HG03025 (cell line): ENCODE data around the gene CMC1.
A peak's percentile ranks its signal among the peaks of the same experiment; 100 is the strongest.

ENCODE experiments used
- ATAC-seq: cut with Tn5 transposase; IDR thresholded peaks from one replicate; pipeline ENCODE4 v1.9.1; 2021; ENCODE audit warnings: mild to moderate bottlenecking, moderate library complexity; ENCODE audit not compliant: unreplicated experiment, low FRiP score

The CMC1 gene

DNA sequence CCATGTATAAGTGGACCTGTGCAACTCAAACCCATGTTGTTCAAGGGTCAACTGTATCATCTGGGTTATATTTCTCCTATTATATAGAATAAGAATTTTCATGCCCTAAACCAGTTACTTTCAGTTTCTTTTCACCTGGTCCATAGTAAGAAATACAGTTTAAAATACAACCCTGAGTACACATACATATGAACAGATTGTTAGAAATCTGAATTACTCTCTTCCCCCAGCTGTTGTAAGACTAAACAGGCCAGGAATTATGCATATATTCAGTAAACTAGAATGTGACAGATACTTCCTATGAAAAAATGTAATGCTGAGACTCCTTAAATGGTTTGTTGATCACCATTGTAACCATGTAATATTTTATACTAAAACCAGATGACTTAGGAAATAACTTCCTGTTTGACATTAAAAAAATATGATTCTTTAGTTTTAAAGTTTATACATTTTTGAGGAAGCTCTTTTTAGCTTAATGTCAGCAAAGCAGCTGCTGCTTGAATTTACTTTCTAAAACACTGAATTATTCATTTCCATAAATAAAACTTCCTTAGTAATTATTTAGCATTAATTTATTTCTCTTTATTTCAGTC, 54.6 kb downstream of the CMC1 start:
- ATAC-seq, result no peak

DNA sequence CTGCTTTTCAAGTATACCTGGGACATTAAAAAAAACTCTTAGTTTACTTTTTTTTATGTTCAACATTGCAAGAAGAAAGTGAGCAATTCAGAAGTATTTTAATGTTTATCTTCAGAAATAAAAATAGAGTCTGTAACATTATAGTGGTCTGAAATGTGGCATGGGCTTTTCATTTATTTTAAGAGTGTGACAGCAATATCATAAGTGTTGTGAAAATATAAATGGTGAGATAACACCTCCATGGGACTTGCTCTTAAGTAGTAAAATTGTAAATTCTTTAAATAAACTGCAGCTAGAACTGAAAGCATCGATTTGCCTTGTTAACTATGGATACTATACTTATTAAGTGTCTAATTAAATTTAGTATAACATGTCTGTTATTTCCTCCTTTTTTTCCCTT, 58.3 kb downstream of the CMC1 start:
- ATAC-seq, result no peak

DNA sequence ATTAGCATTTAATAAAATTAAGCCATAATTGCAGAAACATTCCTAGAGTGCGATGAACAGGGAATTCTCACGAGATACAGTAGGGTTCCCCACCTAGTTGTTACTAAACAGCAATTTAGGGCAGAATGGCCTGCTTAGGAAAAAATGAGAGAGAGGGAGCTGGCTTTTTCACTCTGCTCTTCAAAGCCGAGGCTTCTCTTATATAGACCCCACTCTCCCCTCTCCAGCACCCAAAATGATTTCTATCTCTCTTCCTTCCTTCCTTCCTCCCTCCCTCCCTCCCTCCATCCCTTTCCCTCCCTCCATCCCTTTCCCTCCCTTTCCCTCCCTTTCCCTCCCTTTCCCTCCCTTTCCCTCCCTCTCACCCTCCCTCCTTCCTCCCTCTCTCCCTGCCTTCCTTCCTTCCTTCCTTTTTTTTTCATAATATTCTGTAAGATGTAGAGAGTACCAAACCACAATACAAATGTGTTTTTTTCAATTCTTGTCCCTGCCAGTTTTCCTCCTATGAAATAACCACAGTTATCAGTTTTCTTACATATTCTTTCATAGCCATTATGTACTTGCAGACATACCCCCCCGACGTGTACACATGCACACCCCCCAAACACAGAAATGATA, 59.0 kb downstream of the CMC1 start:
- no peak for ATAC-seq

DNA sequence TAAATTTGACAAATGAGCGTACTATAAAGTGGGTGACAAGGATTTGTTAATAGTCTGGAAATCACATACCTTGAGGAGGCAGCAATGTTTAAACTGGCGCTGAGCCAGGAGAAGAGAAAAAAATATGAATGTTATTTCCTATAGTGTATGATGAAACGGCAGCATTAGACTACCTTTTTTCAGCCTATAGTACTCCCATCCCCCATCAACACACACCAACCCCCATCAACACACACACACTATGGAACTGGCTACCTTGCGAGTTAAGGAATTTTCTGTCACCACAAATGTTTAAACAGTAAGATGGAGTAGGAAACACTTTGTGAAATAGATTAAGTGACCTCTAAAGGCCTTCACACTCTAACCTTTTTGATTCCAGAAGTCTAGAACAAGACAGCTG, 60.3 kb downstream of the CMC1 start:
- no peak for ATAC-seq

DNA sequence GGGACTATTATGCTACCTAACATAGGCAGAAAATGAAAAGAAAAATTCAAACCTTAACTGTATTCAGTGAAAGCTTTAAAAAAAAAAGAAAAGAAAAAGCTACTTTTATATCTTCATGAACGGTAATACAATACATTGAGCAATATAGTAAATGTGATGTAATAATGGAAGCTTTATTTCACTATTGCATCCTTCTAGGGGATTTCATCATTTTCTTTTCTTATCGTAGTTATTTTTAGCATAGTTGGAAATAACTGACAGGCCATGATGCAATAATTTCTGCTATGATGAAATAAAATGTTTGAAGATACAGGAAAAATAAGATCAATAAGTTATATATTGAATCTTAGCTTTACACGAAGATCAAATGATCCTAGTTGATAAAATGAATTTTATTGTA, 66.8 kb downstream of the CMC1 start:
- ATAC-seq, result no peak

DNA sequence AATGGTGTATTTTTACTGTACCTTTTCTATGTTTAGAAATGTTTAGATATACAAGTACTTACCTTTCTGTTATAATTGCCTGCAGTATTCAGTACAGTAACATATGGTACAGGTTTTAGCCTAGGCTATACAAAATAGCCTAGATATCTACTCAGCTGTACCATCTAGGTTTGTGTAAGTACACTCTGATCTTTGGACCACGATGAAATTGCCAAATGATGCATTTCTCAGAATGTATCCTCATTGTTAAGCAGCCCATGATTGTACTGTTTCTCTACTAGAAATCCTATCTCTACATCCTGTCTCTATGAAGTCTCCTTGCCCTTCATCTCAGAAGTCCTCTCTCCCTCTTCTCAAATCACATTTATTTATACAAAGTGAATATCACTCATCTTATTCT, 74.3 kb downstream of the CMC1 start:
- no peak for ATAC-seq

DNA sequence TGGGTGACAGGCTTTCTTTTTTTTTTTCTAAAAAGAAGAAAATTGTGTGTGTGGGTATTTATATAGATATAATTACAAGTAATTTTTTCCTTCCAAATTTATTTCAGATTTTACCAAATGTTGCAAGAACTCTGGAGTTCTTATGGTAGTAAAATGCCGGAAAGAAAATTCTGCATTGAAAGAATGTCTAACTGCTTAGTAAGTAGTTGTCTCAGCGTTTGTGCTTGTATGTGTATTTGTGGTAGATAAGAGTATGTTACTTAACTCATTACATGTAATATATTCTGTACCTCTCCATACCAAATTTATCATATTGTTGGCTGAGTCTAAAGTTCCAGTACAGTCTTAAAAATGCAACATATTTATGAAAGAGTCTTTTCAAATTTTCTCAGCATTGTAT, 74.8 kb downstream of the CMC1 start:
- ATAC-seq, result no peak

DNA sequence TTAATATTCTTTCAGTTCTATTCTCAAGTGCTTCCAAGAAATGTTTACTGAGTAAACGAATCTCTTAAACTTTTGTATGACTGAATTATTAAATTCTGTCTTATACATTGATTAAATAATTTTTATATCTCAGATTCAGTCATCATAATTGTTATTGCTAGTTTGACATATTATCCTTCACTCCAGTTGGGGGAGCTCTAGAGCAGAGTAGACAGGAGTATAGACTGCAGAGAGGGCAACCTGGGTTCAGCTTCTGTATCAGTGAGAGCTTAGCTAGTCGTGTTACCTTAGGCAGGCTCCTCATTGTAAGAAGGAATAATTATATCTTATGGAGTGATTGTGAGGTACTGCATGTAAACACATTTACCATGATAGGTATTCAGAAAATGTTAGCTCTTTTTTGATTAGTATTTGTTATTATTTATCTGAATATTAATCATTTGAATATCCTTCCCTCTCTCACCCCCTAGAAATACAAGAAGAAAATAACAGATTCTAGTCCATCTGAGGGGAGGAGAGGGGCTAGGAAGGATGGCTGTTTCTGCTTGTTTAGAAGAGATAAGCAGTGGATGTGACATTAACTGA, 76.1 kb downstream of the CMC1 start:
- ATAC-seq, result peak; percentile 90

DNA sequence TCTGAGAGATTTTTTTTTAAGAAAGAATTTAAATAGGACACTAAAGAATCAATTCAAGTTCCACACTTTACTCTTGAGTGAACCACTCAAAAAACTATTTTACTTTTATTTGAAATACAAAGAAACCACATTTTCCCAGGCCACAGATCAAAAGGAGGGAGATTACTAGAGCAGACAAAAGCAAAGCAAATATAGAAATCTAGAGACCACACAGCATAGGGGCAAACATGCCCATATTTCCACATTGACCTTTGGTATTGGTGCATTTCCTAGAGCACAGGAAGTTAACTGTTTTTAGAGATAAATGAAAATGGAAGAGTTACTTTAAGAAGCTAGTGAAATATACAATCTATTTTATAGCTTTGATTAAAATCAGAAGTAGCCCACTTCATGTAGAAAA, 79.6 kb downstream of the CMC1 start:
- ATAC-seq, result no peak

DNA sequence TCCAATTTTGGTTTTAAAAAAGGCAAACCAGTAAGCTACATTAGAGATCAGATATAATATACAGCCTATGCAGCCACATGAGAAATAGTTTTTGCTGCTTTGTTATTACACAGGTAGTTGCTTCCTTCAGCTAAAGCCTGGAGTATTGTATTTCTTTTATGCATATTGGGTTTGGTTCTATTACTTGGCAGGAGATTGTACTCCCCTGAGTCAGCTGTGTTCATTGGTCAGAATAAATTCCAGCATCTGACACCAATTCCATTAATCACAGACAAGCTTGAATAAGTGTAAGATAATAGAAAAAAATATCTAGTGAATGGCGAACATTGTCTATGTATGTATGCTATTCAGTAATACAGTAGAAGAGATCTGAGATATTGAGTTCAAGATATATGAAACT, 81.0 kb downstream of the CMC1 start:
- ATAC-seq, result no peak

DNA sequence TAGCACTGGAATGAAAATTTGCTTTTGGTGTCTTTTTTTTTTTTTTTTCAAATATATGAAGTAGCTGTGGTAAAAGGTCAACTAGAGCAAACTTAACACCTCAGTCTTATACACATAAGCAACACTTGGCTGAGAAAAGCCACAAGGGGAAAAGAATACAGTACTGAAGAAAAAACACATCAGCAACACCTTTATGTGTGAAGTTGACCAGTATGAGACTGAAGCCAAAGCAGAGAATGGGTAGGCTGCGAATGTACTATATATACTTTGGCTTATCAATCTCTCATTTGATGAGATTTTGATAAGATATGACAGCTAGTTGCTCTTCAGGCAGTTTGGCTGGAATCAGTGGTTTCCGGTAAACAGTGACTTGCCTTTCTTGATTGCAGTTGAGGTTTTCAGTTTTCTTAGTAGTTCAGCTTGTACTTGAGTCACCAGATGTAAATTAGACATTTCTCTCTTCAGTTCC, 85.1 kb downstream of the CMC1 start:
- ATAC-seq, result no peak

DNA sequence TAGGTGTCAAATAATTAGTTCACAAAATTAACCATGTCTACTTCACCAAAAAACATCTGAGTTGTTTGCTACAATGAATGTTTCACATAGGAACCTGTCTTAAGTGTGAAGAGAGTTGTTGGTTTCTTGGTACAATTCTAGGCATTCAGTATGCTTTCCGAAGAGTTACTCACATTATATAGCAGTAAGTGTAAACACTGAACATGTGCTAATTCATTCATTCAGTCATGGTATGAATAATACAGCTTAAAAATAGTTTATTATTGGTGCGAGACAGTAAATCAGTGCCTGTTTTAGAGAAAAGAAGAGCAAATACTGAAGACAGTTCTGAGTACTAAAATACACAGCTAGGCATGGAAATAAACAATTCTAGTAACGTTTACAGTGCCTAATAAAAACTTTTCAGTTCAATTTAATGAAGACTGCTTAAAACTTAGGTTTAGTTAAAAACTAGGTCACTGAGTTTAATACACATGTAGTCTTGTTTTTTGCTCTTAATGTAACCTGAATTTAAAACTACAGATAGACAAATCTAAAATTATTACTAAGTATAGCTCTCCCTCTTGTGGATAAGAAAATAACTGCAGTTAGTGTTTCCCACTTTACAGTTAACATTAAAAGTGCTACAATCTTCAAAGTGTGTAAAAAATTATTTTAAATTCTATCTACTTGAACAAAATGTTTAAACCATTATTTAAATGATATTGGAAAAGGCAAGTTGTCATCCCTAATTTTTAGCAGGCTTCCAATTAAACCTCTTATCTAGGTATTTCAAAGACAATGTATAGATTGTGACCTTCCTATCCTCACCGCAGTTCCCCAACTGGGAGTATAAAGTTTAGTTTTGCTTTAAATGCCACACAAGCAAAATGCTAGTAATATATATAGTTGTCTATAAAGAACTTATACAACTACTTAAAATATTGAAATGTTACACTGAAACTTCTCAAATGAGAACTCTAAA, 87.1 kb downstream of the CMC1 start:
- no peak for ATAC-seq

DNA sequence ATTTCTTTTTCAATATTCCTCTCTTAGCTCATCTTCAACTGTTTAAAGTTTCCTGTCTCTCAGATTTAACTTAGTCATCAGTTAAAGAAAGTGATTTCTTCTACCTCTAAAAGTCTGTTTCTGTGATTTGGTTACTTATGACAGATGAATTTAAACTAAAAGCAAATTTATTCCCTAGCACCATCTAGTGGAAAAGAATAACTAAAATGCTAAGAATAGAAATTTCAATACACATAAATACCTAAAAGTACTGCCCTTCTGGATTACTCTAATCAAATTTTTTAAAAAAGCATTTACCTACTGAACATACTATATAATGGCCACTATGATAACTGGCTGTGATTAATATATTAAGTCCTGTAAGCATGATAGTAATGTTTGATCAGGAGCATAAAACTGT, 93.1 kb downstream of the CMC1 start:
- ATAC-seq, result no peak

DNA sequence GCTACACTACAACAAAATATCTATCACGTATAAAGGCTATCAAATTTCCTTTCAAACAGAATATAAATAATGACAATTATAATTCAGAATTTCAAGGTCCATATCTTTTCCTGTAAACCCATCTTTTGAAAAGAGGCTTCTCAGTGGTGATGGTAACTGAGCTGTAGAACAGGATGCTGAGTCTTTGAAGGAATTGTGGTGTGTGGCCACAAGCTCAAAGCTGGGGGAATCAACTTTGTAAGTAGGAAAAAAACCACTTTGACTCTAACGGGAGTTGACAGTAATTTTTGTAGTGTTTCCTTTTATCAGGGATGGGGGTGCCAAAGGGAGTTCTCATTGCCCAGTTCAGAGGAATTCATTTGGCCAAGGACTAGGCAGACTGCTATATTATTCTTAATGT, 93.8 kb downstream of the CMC1 start:
- ATAC-seq, result no peak

DNA sequence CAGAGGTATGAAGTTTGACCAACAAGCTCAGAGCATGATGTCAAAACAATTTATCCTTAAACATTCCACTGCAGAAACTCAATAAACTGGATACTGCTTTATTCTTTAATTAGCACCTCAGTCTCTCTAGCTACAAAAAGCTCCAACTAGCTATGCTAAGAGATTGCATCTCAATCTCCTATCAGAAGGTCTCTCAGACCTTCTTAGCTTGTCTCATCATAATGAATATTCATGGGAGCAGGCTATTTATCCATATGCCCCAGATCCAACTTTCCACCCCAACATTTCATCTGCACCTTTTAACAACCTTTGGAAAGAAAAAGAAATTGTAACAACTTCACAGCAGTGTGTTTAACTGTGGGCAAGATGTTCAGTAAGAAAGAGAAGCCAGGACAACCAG, 95.8 kb downstream of the CMC1 start:
- ATAC-seq, result no peak

DNA sequence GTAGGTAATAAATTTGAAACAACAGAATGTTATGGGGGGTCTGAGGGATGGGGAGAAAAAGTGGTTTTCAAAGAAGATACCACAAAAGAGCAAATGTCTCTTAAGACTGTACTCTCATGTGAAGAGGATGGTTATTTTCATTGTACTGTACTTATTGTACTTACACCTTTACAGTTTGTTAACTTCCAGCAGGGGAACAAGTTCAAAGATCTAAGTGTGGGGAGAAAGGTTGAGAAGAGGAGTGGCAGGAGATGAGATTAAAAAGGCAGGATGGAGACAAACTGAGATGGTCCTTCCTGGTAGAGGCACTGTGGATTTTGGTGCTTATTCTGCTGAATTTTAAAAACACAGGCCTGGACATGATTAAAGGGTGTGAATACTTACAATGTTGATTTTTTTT, 101.7 kb downstream of the CMC1 start:
- ATAC-seq, result no peak

DNA sequence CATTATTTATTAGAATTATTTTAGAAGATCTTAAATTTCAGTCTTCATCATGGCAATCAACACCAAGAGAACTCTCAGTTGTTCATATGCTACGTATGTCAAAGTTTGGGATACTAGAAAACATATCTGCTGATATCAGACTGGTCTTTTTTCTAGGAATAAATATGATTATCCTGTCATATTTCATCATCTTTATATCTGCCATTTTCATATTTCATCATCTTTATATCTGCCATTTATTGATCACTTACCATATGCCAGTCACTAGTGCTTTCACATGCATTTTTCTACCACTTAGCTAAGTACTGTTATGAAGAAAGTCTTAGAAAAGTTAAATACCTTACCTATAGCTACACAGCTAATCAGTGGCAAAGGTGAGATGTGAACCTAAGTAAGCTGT, 104.3 kb downstream of the CMC1 start:
- no peak for ATAC-seq

DNA sequence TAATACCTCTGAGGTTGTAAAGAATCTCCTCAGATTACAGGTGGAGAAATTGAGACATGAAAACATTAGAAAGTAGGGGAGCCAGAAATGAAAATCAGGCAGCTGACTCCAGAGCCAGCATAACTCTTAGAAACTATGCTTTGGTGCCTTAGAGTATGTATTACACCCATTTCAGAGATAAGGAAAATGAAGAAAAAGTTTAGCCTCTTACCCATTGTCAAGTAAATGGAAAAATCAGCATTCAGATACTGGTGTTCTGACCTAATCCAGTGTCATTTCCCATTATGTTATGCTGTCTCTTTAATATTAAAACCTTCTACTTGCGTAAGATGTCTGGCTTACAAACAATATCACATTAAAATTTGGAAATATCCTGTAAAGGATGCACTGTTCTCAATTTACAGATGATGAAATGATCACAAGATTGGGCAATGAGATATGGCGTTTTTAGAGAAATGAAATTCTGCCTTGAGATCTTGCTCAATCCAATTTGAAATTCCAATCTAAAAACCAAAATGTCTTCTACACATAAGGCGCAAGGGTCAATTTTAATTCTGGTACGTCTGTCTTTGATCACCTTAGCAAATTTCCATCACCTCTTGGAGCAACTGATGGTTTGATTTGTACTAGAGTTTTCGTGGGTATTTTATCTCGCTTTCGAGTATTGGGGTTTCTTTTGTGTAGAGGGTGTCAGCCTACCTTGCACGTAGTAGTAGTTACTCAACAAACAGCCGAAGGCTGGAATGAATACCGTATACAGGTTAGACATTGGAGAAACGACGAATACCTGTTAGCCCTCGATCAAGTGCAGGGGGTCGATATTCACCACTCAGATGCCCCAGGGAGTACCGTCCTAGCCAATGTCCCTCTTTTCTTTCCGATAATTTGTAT, 106.2 kb downstream of the CMC1 start:
- ATAC-seq, result no peak

DNA sequence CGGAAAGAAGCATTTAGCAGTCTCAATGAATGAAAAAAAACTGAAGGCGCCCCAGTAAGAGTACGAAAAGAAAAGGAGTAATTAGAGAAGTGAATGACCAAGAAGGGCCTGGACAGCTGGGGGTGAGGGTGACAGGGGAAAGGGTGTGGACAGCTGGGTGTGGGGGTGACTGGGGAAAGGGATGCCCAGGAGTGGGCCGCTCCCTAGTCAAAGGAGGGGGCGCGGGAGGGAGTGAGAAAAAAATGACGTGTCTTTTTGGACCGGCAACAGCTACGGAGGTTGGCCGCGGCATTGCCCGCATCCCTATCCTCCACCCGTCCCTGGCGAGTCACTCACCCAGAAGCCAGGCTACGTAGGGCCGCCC, 106.8 kb downstream of the CMC1 start:
- no peak for ATAC-seq
